IMR-90 (cell line): ENCODE data around the gene SPI1. TPM values are rescaled to one million over a fixed set of nuclear protein-coding genes. Genes with fewer than 3 reads are reported as not detected.

Experiments used
- ATAC-seq: fragments of 200-7000 bp; cut with Tn5 transposase; 2 replicates; pipeline ENCODE4 v1.9.1; 2020; ENCODE audit warnings: low read depth, mild to moderate bottlenecking, moderate library complexity
- BruUV-seq: library from RNA; stranded (reverse); fragments of 400-500 nt; replicated peaks from 2 replicates; lab custom pipeline; 2021; lab: Mats Ljungman, UMichigan
- CTCF ChIA-PET: fragments of 300-600 bp; formaldehyde crosslinking; extraction: SDS; loops from one replicate; lab custom pipeline; 2021; ENCODE audit warnings: antibody characterized with exemption; lab: Yijun Ruan, JAX
- POLR2A ChIA-PET: fragments of 300-600 bp; sonication (Branson Sonifier 250); formaldehyde crosslinking; loops from one replicate; lab custom pipeline; 2022; ENCODE audit warnings: antibody characterized with exemption; ENCODE audit not compliant: unreplicated experiment; lab: Charles Lee
- DNase-seq: peaks from one replicate; pipeline ENCODE4 v3.0.0; 2013
- H2AFZ ChIP-seq: replicated peaks from 2 replicates; pipeline ENCODE3; 2013; ENCODE audit warnings: low read length, mild to moderate bottlenecking; ENCODE audit not compliant: poor library complexity
- H2AK5ac ChIP-seq: 2 replicates; pipeline ENCODE4 v1.6.1; 2013; ENCODE audit warnings: low read depth, low read length, inconsistent platforms
- H2AK9ac ChIP-seq: replicated peaks from 2 replicates; pipeline ENCODE3; 2013; ENCODE audit warnings: mild to moderate bottlenecking, low read depth, low read length, moderate library complexity; ENCODE audit not compliant: poor library complexity
- H2BK120ac ChIP-seq: 2 replicates; pipeline ENCODE4 v1.6.1; 2013; ENCODE audit warnings: low read depth, low read length, inconsistent platforms
- H2BK15ac ChIP-seq: 3 replicates; pipeline ENCODE4 v1.6.1; 2013; ENCODE audit warnings: low read depth, low read length, inconsistent platforms
- H2BK20ac ChIP-seq: 2 replicates; pipeline ENCODE4 v1.6.1; 2013; ENCODE audit warnings: low read depth, mild to moderate bottlenecking, inconsistent platforms, low read length, moderate library complexity
- H2BK5ac ChIP-seq: 2 replicates; pipeline ENCODE4 v1.6.1; 2013; ENCODE audit warnings: mild to moderate bottlenecking, low read depth, low read length, inconsistent platforms; ENCODE audit not compliant: poor library complexity, severe bottlenecking
- H3K14ac ChIP-seq: replicated peaks from 2 replicates; pipeline ENCODE4 v1.6.1; 2013; ENCODE audit warnings: low read depth, low read length, inconsistent platforms
- H3K18ac ChIP-seq: 2 replicates; pipeline ENCODE4 v1.6.1; 2013; ENCODE audit warnings: low read depth, low read length, control low read depth
- H3K23ac ChIP-seq: 2 replicates; pipeline ENCODE4 v1.6.1; 2013; ENCODE audit warnings: low read depth, low read length, inconsistent platforms
- H3K27ac ChIP-seq: 2 replicates; pipeline ENCODE4 v1.5.1; 2013; ENCODE audit warnings: mild to moderate bottlenecking, control low read depth, low read length; ENCODE audit not compliant: insufficient read depth
- H3K27me3 ChIP-seq: 2 replicates; pipeline ENCODE4 v1.6.1; 2013; ENCODE audit warnings: low read length; ENCODE audit not compliant: control insufficient read depth, insufficient read depth
- H3K36me3 ChIP-seq: 2 replicates; pipeline ENCODE4 v1.6.1; 2013; ENCODE audit warnings: low read length, mixed read lengths; ENCODE audit not compliant: control insufficient read depth, insufficient read depth
- H3K4ac ChIP-seq: 2 replicates; pipeline ENCODE4 v1.6.1; 2013; ENCODE audit warnings: low read depth, low read length, inconsistent platforms
- H3K4me1 ChIP-seq: 2 replicates; pipeline ENCODE4 v1.6.1; 2013; ENCODE audit warnings: low read length, mixed read lengths; ENCODE audit not compliant: control insufficient read depth, insufficient read depth
- H3K4me2 ChIP-seq: 2 replicates; pipeline ENCODE4 v1.6.1; 2013; ENCODE audit warnings: low read depth, mild to moderate bottlenecking, control low read depth, low read length, moderate library complexity
- H3K4me3 ChIP-seq: 2 replicates; pipeline ENCODE4 v1.5.1; 2013; ENCODE audit warnings: low read depth, mild to moderate bottlenecking, control low read depth, low read length, moderate library complexity; ENCODE audit not compliant: insufficient read depth
- H3K56ac ChIP-seq: 2 replicates; pipeline ENCODE4 v1.6.1; 2013; ENCODE audit warnings: low read length, inconsistent platforms; ENCODE audit not compliant: insufficient read depth; ENCODE audit errors: extremely low read depth
- H3K79me1 ChIP-seq, 2 experiments: 2 replicates each; pipeline ENCODE4 v1.6.1; 2013; ENCODE audit warnings: low read length in 2 of 2, inconsistent platforms in 1 of 2, low read depth in 1 of 2
- H3K9ac ChIP-seq: 2 replicates; pipeline ENCODE4 v1.6.1; 2013; ENCODE audit warnings: low read depth, low read length, control low read depth
- H3K9me1 ChIP-seq: 2 replicates; pipeline ENCODE4 v1.6.1; 2013; ENCODE audit warnings: low read length, inconsistent platforms; ENCODE audit not compliant: insufficient read depth
- H3K9me3 ChIP-seq: 2 replicates; pipeline ENCODE4 v1.6.1; 2013; ENCODE audit warnings: low read length; ENCODE audit not compliant: control insufficient read depth, insufficient read depth
- H4K20me1 ChIP-seq: 2 replicates; pipeline ENCODE4 v1.6.1; 2013; ENCODE audit warnings: low read length, inconsistent platforms; ENCODE audit not compliant: insufficient read depth
- H4K5ac ChIP-seq: 2 replicates; pipeline ENCODE4 v1.6.1; 2013; ENCODE audit warnings: mild to moderate bottlenecking, low read depth, low read length, control low read depth
- H4K8ac ChIP-seq, 2 experiments: 2 replicates each; pipeline ENCODE4 v1.6.1; 2013; ENCODE audit warnings: low read depth in 2 of 2, low read length in 2 of 2, control low read depth in 1 of 2, inconsistent platforms in 1 of 2
- H4K91ac ChIP-seq: 2 replicates; pipeline ENCODE4 v1.6.1; 2013; ENCODE audit warnings: low read depth, low read length, inconsistent platforms; ENCODE audit not compliant: insufficient read depth
- BHLHE40 ChIP-seq: fragments of 150-350 bp; IDR thresholded peaks from 2 replicates; pipeline ENCODE4 v1.6.1; 2016; ENCODE audit warnings: mild to moderate bottlenecking, low read depth, low read length
- CEBPB ChIP-seq: IDR thresholded peaks from 2 replicates; pipeline ENCODE4 v1.6.1; 2012; ENCODE audit warnings: low read depth, low read length, improper control_type of control experiment
- FOS ChIP-seq: fragments of 150-350 bp; IDR thresholded peaks from 2 replicates; pipeline ENCODE4 v1.6.1; 2016; ENCODE audit warnings: low read depth, low read length
- MAFK ChIP-seq: IDR thresholded peaks from 2 replicates; pipeline ENCODE4 v1.6.1; 2012; ENCODE audit warnings: low read depth, low read length, improper control_type of control experiment
- MAZ ChIP-seq: IDR thresholded peaks from 2 replicates; pipeline ENCODE4 v1.6.1; 2012; ENCODE audit warnings: low read depth, mild to moderate bottlenecking, low read length, improper control_type of control experiment, moderate library complexity, borderline replicate concordance
- MXI1 ChIP-seq: IDR thresholded peaks from 2 replicates; pipeline ENCODE4 v1.6.1; 2012; ENCODE audit warnings: low read depth, mild to moderate bottlenecking, low read length, moderate library complexity, borderline replicate concordance
- NFE2L2 ChIP-seq: fragments of 150-350 bp; IDR thresholded peaks from 2 replicates; pipeline ENCODE4 v1.6.1; 2016; ENCODE audit warnings: low read depth, mild to moderate bottlenecking, low read length
- RAD21 ChIP-seq: IDR thresholded peaks from 2 replicates; pipeline ENCODE4 v1.6.1; 2012; ENCODE audit warnings: low read length, improper control_type of control experiment
- RCOR1 ChIP-seq: IDR thresholded peaks from 2 replicates; pipeline ENCODE4 v1.6.1; 2012; ENCODE audit warnings: mild to moderate bottlenecking, low read length, improper control_type of control experiment; ENCODE audit not compliant: insufficient replicate concordance
- SMC3 ChIP-seq: fragments of 150-350 bp; IDR thresholded peaks from 2 replicates; pipeline ENCODE4 v1.6.1; 2016; ENCODE audit warnings: low read depth, mild to moderate bottlenecking, antibody characterized with exemption, low read length, moderate library complexity
- WGBS, 2 experiments: methylation state at CpG; one replicate each; pipeline versions ENCODE4 v1.1.5 to v1.1.7; 2013; ENCODE audit warnings: missing lambda C conversion rate in 2 of 2; ENCODE audit not compliant: insufficient read length in 1 of 2; ENCODE audit errors: extremely low coverage in 2 of 2; 5-methylcytosine and 5-hydroxymethylcytosine counted together
- dilution Hi-C: fragments of 300-500 bp; cut with HindIII; formaldehyde crosslinking; loops from one replicate; pipeline ENCODE4 v1.14.3; 2018; ENCODE audit warnings: low sequenced_read_pairs; ENCODE audit not compliant: unreplicated experiment
- in situ Hi-C: fragments of 300-500 bp; cut with MboI; formaldehyde crosslinking; loops from 3 replicates; pipeline ENCODE4 v1.14.3; 2019; ENCODE audit warnings: low sequenced_read_pairs, inconsistent platforms, mixed read lengths
- intact Hi-C: fragments of 100-400 bp; cut with micrococcal nuclease; formaldehyde crosslinking; loops from 2 replicates; pipeline ENCODE4 v1.10.0; 2022
- polyA plus RNA-seq, 3 experiments: library from polyadenylated mRNA; depleted of rRNA; stranded (reverse); fragments of >200 nt; gene quantifications; 2 replicates each; pipeline ENCODE4 v1.2.3, GENCODE V29; 2012; ENCODE audit warnings: low replicate concordance in 1 of 3
- total RNA-seq: library from RNA; depleted of rRNA; stranded (reverse); fragments of >200 nt; gene quantifications from 2 replicates; pipeline ENCODE4 v1.2.3, GENCODE V29; 2012
- TF ChIP-seq, protein P1 (sequence below): fragments of 150-350 bp; IDR thresholded peaks from 2 replicates; pipeline ENCODE4 v1.6.1; 2016; ENCODE audit warnings: low read depth, mild to moderate bottlenecking, low read length, moderate library complexity, borderline replicate concordance
- TF ChIP-seq, protein P2 (sequence below): conservative IDR thresholded peaks from 2 replicates; pipeline ENCODE4 v1.5.1; 2012; ENCODE audit warnings: mild to moderate bottlenecking, low read depth, low read length, improper control_type of control experiment
- TF ChIP-seq, protein P3 (sequence below): fragments of 150-350 bp; IDR thresholded peaks from 2 replicates; pipeline ENCODE4 v1.6.1; 2017; ENCODE audit warnings: mild to moderate bottlenecking, antibody characterized with exemption, low read length, low read depth

The SPI1 gene
- total and polyA plus RNA-seq, 2 of the 4 experiments (the other 2 are of a cell fraction): not detected

DNA sequence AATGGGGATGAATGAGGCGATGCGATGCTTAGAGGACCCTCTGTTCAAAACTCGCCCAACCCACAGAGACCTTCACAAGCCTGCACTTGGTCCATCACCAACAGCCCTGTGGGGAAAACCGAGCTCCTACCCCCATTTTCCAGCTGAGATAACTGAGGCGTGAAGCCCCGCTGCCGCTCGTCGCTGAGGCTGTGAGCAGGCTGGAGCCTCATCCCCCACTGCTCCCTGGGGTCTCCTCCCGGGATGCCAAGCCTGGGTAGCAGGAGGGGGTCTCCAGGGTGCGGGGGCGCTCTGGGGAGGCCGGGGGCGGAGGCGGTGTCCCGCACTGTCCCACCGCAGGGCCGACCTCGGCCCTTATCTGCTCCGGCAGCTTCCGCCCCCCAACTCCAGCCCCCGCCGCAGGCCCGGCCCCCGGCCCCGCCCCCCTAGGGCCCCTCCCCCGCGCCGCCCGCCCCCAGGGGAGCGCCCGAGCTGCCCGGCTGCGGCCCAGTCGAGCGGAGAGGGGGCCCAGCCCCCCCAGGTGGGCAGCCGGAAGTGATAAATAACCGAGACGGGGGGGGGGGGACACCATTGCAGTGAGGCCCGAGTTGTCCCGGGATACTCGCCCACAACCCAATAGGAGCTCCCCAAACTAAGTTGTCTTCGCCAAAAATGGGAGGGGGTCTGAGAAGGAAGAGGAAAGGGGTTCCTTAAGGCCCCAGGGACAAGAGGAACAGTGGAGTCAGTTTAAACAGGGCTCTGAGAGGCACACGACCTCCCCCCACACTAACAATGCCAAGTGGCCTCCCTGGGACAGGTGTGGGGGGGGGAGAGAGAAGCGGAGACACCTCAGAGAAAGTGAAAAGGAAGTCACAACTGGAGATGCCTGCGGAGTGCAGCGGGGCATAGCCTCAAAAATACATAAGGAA is 21.8 kb upstream of the SPI1 start:
- Histone ChIP-seq H3K56ac (no peak overlapping the region), H3K27me3 (no peaks in the 10 kb centered on the region), H3K9me1 (no peaks in the 10 kb centered on the region), H3K4me3 (peak overlapping the region; percentile 78), H3K4me2 (peak overlapping the region; percentile 99), H3K14ac (peak overlapping the region; percentile 17; the same call in 1 of the 2 replicates), H2AK9ac (peak overlapping the region; percentile 18), H3K4ac (peak overlapping the region; percentile 72), H3K9ac (peak overlapping the region; percentile 81), H4K91ac (no peak overlapping the region; the same call in 1 of the 2 replicates), H3K18ac (peak overlapping the region; percentile 92), H2BK20ac (no peak overlapping the region), H2AK5ac (peak overlapping the region; percentile 4; the same call in 1 of the 2 replicates), H3K9me3 (no peaks in the 10 kb centered on the region), H3K4me1 (peaks cover 8% of the 10 kb centered on the region), H4K5ac (peak overlapping the region; percentile 99), H2AFZ (peak overlapping the region; percentile 85), H3K23ac (peak overlapping the region; percentile 59; the same call in 1 of the 2 replicates), H2BK120ac (peak overlapping the region; percentile 20; the same call in 1 of the 2 replicates), H2BK5ac (no peak overlapping the region), H3K79me1 (no peaks in the 10 kb centered on the region), H4K20me1 (no peaks in the 10 kb centered on the region), H4K8ac (peak overlapping the region; percentile 52 to 72; a peak in 2 of 4 replicates), H3K36me3 (no peaks in the 10 kb centered on the region), H2BK15ac (no peak overlapping the region), H3K27ac (peak overlapping the region; percentile 37; the same call in 1 of the 2 replicates)
- CTCF ChIA-PET: no interaction called here
- 60% methylated on average over 1 of the region's 47 CpGs; no CpG with 5 or more reads in 1 of the 2 experiments for WGBS, 2 experiments
- dilution Hi-C loops (no loop called here), intact Hi-C loops (no loop called here), in situ Hi-C loops (no loop called here)
- BruUV-seq: no TSS peak
- ATAC-seq: peak; percentile 86
- POLR2A ChIA-PET: no interaction called here
- no peak for DNase-seq
- TF ChIP-seq SMC3: no peak
- TF ChIP-seq BHLHE40: no peak
- no peak for TF ChIP-seq NFE2L2
- no peak for TF ChIP-seq FOS
- TF ChIP-seq MAZ: no peak
- TF ChIP-seq, protein P1, sequence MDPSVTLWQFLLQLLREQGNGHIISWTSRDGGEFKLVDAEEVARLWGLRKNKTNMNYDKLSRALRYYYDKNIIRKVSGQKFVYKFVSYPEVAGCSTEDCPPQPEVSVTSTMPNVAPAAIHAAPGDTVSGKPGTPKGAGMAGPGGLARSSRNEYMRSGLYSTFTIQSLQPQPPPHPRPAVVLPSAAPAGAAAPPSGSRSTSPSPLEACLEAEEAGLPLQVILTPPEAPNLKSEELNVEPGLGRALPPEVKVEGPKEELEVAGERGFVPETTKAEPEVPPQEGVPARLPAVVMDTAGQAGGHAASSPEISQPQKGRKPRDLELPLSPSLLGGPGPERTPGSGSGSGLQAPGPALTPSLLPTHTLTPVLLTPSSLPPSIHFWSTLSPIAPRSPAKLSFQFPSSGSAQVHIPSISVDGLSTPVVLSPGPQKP: no peak
- TF ChIP-seq CEBPB: no peak
- TF ChIP-seq MAFK: no peak
- TF ChIP-seq, protein P2, sequence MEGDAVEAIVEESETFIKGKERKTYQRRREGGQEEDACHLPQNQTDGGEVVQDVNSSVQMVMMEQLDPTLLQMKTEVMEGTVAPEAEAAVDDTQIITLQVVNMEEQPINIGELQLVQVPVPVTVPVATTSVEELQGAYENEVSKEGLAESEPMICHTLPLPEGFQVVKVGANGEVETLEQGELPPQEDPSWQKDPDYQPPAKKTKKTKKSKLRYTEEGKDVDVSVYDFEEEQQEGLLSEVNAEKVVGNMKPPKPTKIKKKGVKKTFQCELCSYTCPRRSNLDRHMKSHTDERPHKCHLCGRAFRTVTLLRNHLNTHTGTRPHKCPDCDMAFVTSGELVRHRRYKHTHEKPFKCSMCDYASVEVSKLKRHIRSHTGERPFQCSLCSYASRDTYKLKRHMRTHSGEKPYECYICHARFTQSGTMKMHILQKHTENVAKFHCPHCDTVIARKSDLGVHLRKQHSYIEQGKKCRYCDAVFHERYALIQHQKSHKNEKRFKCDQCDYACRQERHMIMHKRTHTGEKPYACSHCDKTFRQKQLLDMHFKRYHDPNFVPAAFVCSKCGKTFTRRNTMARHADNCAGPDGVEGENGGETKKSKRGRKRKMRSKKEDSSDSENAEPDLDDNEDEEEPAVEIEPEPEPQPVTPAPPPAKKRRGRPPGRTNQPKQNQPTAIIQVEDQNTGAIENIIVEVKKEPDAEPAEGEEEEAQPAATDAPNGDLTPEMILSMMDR: no peak
- TF ChIP-seq, protein P3, sequence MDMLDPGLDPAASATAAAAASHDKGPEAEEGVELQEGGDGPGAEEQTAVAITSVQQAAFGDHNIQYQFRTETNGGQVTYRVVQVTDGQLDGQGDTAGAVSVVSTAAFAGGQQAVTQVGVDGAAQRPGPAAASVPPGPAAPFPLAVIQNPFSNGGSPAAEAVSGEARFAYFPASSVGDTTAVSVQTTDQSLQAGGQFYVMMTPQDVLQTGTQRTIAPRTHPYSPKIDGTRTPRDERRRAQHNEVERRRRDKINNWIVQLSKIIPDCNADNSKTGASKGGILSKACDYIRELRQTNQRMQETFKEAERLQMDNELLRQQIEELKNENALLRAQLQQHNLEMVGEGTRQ: no peak
- TF ChIP-seq MXI1: no peak
- TF ChIP-seq RCOR1: no peak
- no peak for TF ChIP-seq RAD21
